K562 (cell line): ENCODE measurements around the gene MDK. TPM values are rescaled to one million over a fixed set of nuclear protein-coding genes. Genes with fewer than 3 reads are reported as not detected.

Experiments
- ARHGAP35 ChIP-seq: fragments of 450-650 bp; IDR thresholded peaks from 2 replicates; pipeline ENCODE4 v1.6.1; 2018; ENCODE audit not compliant: partially characterized antibody
- ARID1B ChIP-seq: fragments of 450-650 bp; IDR thresholded peaks from 2 replicates; pipeline ENCODE4 v1.6.1; 2016; ENCODE audit warnings: antibody characterized with exemption, mild to moderate bottlenecking, inconsistent platforms
- BCLAF1 ChIP-seq, 2 experiments: fragments of 450-650 bp in 1 of 2; IDR thresholded peaks; 2 replicates each; pipeline ENCODE4 v1.6.1; 2011 to 2017; ENCODE audit warnings: low read depth in 2 of 2, antibody characterized with exemption in 1 of 2, borderline replicate concordance in 1 of 2, low read length in 1 of 2, mild to moderate bottlenecking in 1 of 2, mixed read lengths in 1 of 2; ENCODE audit not compliant: control insufficient read depth in 1 of 2
- CSDE1 ChIP-seq, 2 experiments: fragments of 450-650 bp; IDR thresholded peaks; 2 replicates each; pipeline ENCODE4 v1.6.1; 2016; ENCODE audit warnings: mild to moderate bottlenecking in 1 of 2
- FOS ChIP-seq: IDR thresholded peaks from 3 replicates; pipeline ENCODE4 v1.6.1; 2011; ENCODE audit not compliant: insufficient read length; ENCODE audit errors: extremely low read depth
- FOXA1 ChIP-seq: fragments of 450-650 bp; IDR thresholded peaks from 2 replicates; pipeline ENCODE4 v1.6.1; 2016; ENCODE audit warnings: mild to moderate bottlenecking, borderline replicate concordance
- FOXO4 ChIP-seq: fragments of 450-650 bp; formaldehyde crosslinking; IDR thresholded peaks from 2 replicates; pipeline ENCODE4 v1.4.0; 2020; ENCODE audit warnings: mild to moderate bottlenecking, moderate library complexity
- HIVEP1 ChIP-seq: fragments of 250-450 bp; sonication (Bioruptor Pico); IDR thresholded peaks from 2 replicates; pipeline ENCODE4 v1.4.0; 2020; ENCODE audit warnings: mild to moderate bottlenecking
- HMBOX1 ChIP-seq: sonication (generic); IDR thresholded peaks from 2 replicates; pipeline ENCODE4 v1.6.1; 2016
- NELFE ChIP-seq: IDR thresholded peaks from 2 replicates; pipeline ENCODE4 v1.6.1; 2011; ENCODE audit warnings: mild to moderate bottlenecking; ENCODE audit not compliant: insufficient read depth, insufficient read length
- POLR2AphosphoS5 ChIP-seq: IDR thresholded peaks from 2 replicates; pipeline ENCODE4 v1.6.1; 2011; ENCODE audit warnings: mild to moderate bottlenecking, low read depth, low read length, moderate library complexity; ENCODE audit not compliant: control insufficient read depth, insufficient read depth
- PREB ChIP-seq: sonication (generic); formaldehyde crosslinking; IDR thresholded peaks from 2 replicates; pipeline ENCODE4 v1.8.1; 2023; ENCODE audit warnings: mild to moderate bottlenecking, missing genetic modification reagents
- RAD21 ChIP-seq, 2 experiments: fragments of 250-450 bp in 1 of 2; fragments of 450-650 bp in 1 of 2; sonication (Bioruptor Pico) in 1 of 2; formaldehyde crosslinking in 1 of 2; IDR thresholded peaks in 1 of 2; conservative IDR thresholded peaks in 1 of 2; 2 replicates each; pipeline versions ENCODE4 v1.4.0 to v1.8.0; 2020 to 2022; ENCODE audit warnings: mild to moderate bottlenecking in 2 of 2, moderate library complexity in 1 of 2
- RFX7 ChIP-seq: fragments of 250-450 bp; sonication (Bioruptor Pico); IDR thresholded peaks from 2 replicates; pipeline ENCODE4 v1.5.1; 2021; ENCODE audit warnings: mild to moderate bottlenecking
- SOX6 ChIP-seq: fragments of 450-650 bp; IDR thresholded peaks from 2 replicates; pipeline ENCODE4 v1.6.1; 2014; ENCODE audit warnings: mild to moderate bottlenecking
- SRSF7 ChIP-seq: fragments of 200-400 bp; formaldehyde crosslinking; optimal IDR thresholded peaks from 2 replicates; pipeline ENCODE3; 2017; ENCODE audit warnings: mild to moderate bottlenecking, low read depth, low read length
- TRIM25 ChIP-seq: fragments of 450-650 bp; IDR thresholded peaks from 2 replicates; pipeline ENCODE4 v1.7.0; 2016; ENCODE audit warnings: borderline replicate concordance
- ZNF140 ChIP-seq: fragments of 250-450 bp; sonication (Bioruptor Pico); IDR thresholded peaks from 2 replicates; pipeline ENCODE4 v1.8.0; 2021; ENCODE audit warnings: moderate library complexity, mild to moderate bottlenecking, inconsistent platforms
- ZNF184 ChIP-seq: sonication (generic); formaldehyde crosslinking; IDR thresholded peaks from 2 replicates; pipeline ENCODE4 v1.5.0; 2020; ENCODE audit warnings: missing genetic modification reagents
- ZNF668 ChIP-seq: fragments of 250-450 bp; sonication (Bioruptor Pico); IDR thresholded peaks from 2 replicates; pipeline ENCODE4 v1.8.0; 2022; ENCODE audit warnings: mild to moderate bottlenecking, inconsistent platforms
- polyA plus RNA-seq, 8 experiments: library from polyadenylated mRNA; depleted of rRNA in 4 of 8; stranded (reverse) in 5 of 8; unstranded in 3 of 8; fragments of >200 nt; fragmentation: Nextera tagmentation in 2 of 8; fragmentation: Illumina TruSeq in 1 of 8; extraction: Ambion mirVana in 2 of 8; extraction: Trizol in 1 of 8; gene quantifications; 2 replicates each; pipeline versions ENCODE4 v1.2.1 to v1.2.3, GENCODE V29; 2011 to 2014; ENCODE audit warnings: inconsistent platforms in 1 of 8, missing spikeins in 1 of 8
- total RNA-seq, 7 experiments: library from RNA; depleted of rRNA in 6 of 7; stranded (reverse); fragments of >200 nt in 6 of 7; fragmentation: Illumina TruSeq in 2 of 7; extraction: Trizol in 2 of 7; gene quantifications; 2 replicates each; pipeline versions ENCODE4 v1.2.1 to v1.2.3, GENCODE V29; 2011 to 2021; ENCODE audit warnings: low replicate concordance in 1 of 7

MDK gene
- total and polyA plus RNA-seq, 9 of the 15 experiments (the other 6 are each of a cell fraction or from before 2014, with no cell fraction given) = 20.7 to 700 (median 350) TPM

- TF ChIP-seq TRIM25 (no peak; the same call in 1 of the 2 replicates), SOX6 (no peak), BCLAF1 (IDR thresholded peaks at IDR 0.05; ENCODE audit: borderline replicate concordance in 1 of 2, control insufficient read depth in 1 of 2, low read depth in 2 of 2, low read length in 1 of 2) (peak in 1 of 2 experiments; percentile 62; a peak in 1 of 4 replicates), POLR2AphosphoS5 (no peak), RAD21 (CRISPR knock-in tag; conservative IDR thresholded peaks at IDR 0.05 in 1 of 2, IDR thresholded peaks at IDR 0.05 in 1 of 2) (peak; percentile 50 to 77), ARID1B (no peak), ARHGAP35 (no peak), HIVEP1 (no peak), NELFE (no peak), SRSF7 (no peak), ZNF668 (CRISPR knock-in tag) (no peak), RFX7 (CRISPR knock-in tag) (no peak), CSDE1 (IDR thresholded peaks at IDR 0.05) (no peak), PREB (CRISPR knock-in tag) (no peak), FOS (no peak), FOXA1 (no peak), HMBOX1 (no peak), ZNF184 (no peak), FOXO4 (CRISPR knock-in tag) (no peak), ZNF140 (CRISPR knock-in tag) (no peak)
These were observed 34.4 kb upstream of the MDK start, which contains the start of gene DGKZ (continued) for GRCh38 chr11:46346886-46347636.
